HG03469 (cell line): ENCODE data around the gene DNAH17.

Experiments used
- ATAC-seq: cut with Tn5 transposase; IDR thresholded peaks from one replicate; pipeline ENCODE4 v1.9.1; 2021; ENCODE audit warnings: mild to moderate bottlenecking, moderate library complexity, moderate number of reproducible peaks; ENCODE audit not compliant: unreplicated experiment

The DNAH17 gene

GRCh38 chr17:78550464-78550863 is 26.7 kb downstream of the DNAH17 start:
- no peak for ATAC-seq

GRCh38 chr17:78548725-78549124 is 28.5 kb downstream of the DNAH17 start:
- no peak for ATAC-seq

- no peak for ATAC-seq
These were observed 30.2 kb downstream of the DNAH17 start for GRCh38 chr17:78547035-78547434.

GRCh38 chr17:78546476-78546875 is 30.7 kb downstream of the DNAH17 start:
- ATAC-seq, result no peak

GRCh38 chr17:78544881-78545755 is 32.1 kb downstream of the DNAH17 start:
- no peak for ATAC-seq

- no peak for ATAC-seq
These were observed 35.5 kb downstream of the DNAH17 start for GRCh38 chr17:78541488-78542206.

GRCh38 chr17:78539781-78540180 is 37.4 kb downstream of the DNAH17 start:
- no peak for ATAC-seq

GRCh38 chr17:78538033-78538776 is 39.0 kb downstream of the DNAH17 start:
- ATAC-seq, result no peak

- no peak for ATAC-seq
These were observed 39.9 kb downstream of the DNAH17 start for GRCh38 chr17:78537217-78537860.

GRCh38 chr17:78535273-78536197 is 41.7 kb downstream of the DNAH17 start:
- ATAC-seq, result no peak

GRCh38 chr17:78534492-78535272 is 42.5 kb downstream of the DNAH17 start:
- ATAC-seq, result no peak

- ATAC-seq, result no peak
These were observed 44.1 kb downstream of the DNAH17 start for GRCh38 chr17:78532922-78533640.

GRCh38 chr17:78532311-78532710 is 44.9 kb downstream of the DNAH17 start:
- ATAC-seq, result no peak

GRCh38 chr17:78530675-78531074 is 46.5 kb downstream of the DNAH17 start:
- ATAC-seq, result no peak

GRCh38 chr17:78529871-78530670 is 47.1 kb downstream of the DNAH17 start:
- no peak for ATAC-seq

GRCh38 chr17:78529251-78529650 is 47.9 kb downstream of the DNAH17 start:
- no peak for ATAC-seq

GRCh38 chr17:78528541-78528940 is 48.7 kb downstream of the DNAH17 start:
- ATAC-seq, result no peak

GRCh38 chr17:78527345-78527744 is 49.9 kb downstream of the DNAH17 start:
- ATAC-seq, result no peak
